ENCODE results near the gene CBR1.

Gene CBR1

GRCh38 chr21:36053715-36054062 is 16.1 kb upstream of the CBR1 start:
- H3K36me3 ChIP-seq (replicated peaks; ENCODE audit: insufficient read depth, low read length) = peaks cover 7% of the 10 kb centered on the region; the same call in 1 of the 2 replicates

GRCh38 chr21:36055551-36055950 is 14.3 kb upstream of the CBR1 start:
- H3K36me3 ChIP-seq (replicated peaks; ENCODE audit: insufficient read depth, low read length) = peaks cover 7% of the 10 kb centered on the region; the same call in 1 of the 2 replicates

More at GRCh38 chr21:36053715-36054062, 16.1 kb upstream of the CBR1 start:
- Histone ChIP-seq H4K20me1 (ENCODE audit: insufficient read depth, low read length) (no peaks in the 10 kb centered on the region), H3K4me2 (ENCODE audit: low read depth, low read length) (no peak overlapping the region), H3K9me2 (replicated peaks; ENCODE audit: insufficient read depth, low read length) (no peaks in the 10 kb centered on the region), H3K4me1 (ENCODE audit: low read length) (peaks cover 5% of the 10 kb centered on the region; the same call in 1 of the 2 replicates), H3K79me2 (ENCODE audit: low read length) (peaks cover 14% of the 10 kb centered on the region), H3K27me3 (replicated peaks; ENCODE audit: insufficient read depth, low read length) (no peaks in the 10 kb centered on the region), H3K9me3 (replicated peaks; ENCODE audit: insufficient read depth, low read length) (no peaks in the 10 kb centered on the region), H3F3A (ENCODE audit: insufficient read depth, low read length) (no peaks in the 10 kb centered on the region), H3K9ac (ENCODE audit: low read length) (no peak overlapping the region), H2AFZ (ENCODE audit: low read length) (no peak overlapping the region), H3K4me3 (ENCODE audit: low read length) (no peak overlapping the region), H3K27ac (ENCODE audit: low read length) (no peak overlapping the region)
- TF ChIP-seq CTCF (IDR thresholded peaks at IDR 0.05; ENCODE audit: low read length) (no peak), EZH2 (optimal IDR thresholded peaks at IDR 0.05; ENCODE audit: low read depth, low read length) (no peak), EZH2phosphoT487 (IDR thresholded peaks at IDR 0.05; ENCODE audit: low read length) (no peak)
- no peak for DNase-seq

GRCh38 chr21:36059823-36060158 is 10.0 kb upstream of the CBR1 start:
- no peaks in the 10 kb centered on the region for H4K20me1 ChIP-seq (ENCODE audit: insufficient read depth, low read length)
- H2AFZ ChIP-seq (ENCODE audit: low read length) = peak overlapping the region; percentile 81
- peaks cover 7% of the 10 kb centered on the region; the same call in 1 of the 2 replicates for H3K36me3 ChIP-seq (replicated peaks; ENCODE audit: insufficient read depth, low read length)
- no peaks in the 10 kb centered on the region for H3K27me3 ChIP-seq (replicated peaks; ENCODE audit: insufficient read depth, low read length)
- peak overlapping the region; percentile 77; the same call in 1 of the 2 replicates for H3K27ac ChIP-seq (ENCODE audit: low read length)
- no peaks in the 10 kb centered on the region for H3K9me3 ChIP-seq (replicated peaks; ENCODE audit: insufficient read depth, low read length)
- TF ChIP-seq EZH2phosphoT487 (IDR thresholded peaks at IDR 0.05; ENCODE audit: low read length) (no peak), EZH2 (optimal IDR thresholded peaks at IDR 0.05; ENCODE audit: low read depth, low read length) (no peak), CTCF (IDR thresholded peaks at IDR 0.05; ENCODE audit: low read length) (no peak)
- peaks cover 23% of the 10 kb centered on the region for H3K79me2 ChIP-seq (ENCODE audit: low read length)
- H3K9ac ChIP-seq (ENCODE audit: low read length) = peak overlapping the region; percentile 60
- H3K9me2 ChIP-seq (replicated peaks; ENCODE audit: insufficient read depth, low read length) = no peaks in the 10 kb centered on the region
- peaks cover 10% of the 10 kb centered on the region for H3F3A ChIP-seq (ENCODE audit: insufficient read depth, low read length)
- no peak for DNase-seq
- H3K4me3 ChIP-seq (ENCODE audit: low read length) = peak overlapping the region; percentile 78
- peak overlapping the region; percentile 72 for H3K4me2 ChIP-seq (ENCODE audit: low read depth, low read length)
- peaks cover 10% of the 10 kb centered on the region; the same call in 1 of the 2 replicates for H3K4me1 ChIP-seq (ENCODE audit: low read length)

More at GRCh38 chr21:36055551-36055950, 14.3 kb upstream of the CBR1 start:
- no peak for DNase-seq
- no peak overlapping the region for H3K27ac ChIP-seq (ENCODE audit: low read length)
- H3K9ac ChIP-seq (ENCODE audit: low read length) = no peak overlapping the region
- peaks cover 10% of the 10 kb centered on the region for H3F3A ChIP-seq (ENCODE audit: insufficient read depth, low read length)
- no peak overlapping the region for H3K4me3 ChIP-seq (ENCODE audit: low read length)
- H4K20me1 ChIP-seq (ENCODE audit: insufficient read depth, low read length) = no peaks in the 10 kb centered on the region
- no peaks in the 10 kb centered on the region for H3K9me3 ChIP-seq (replicated peaks; ENCODE audit: insufficient read depth, low read length)
- TF ChIP-seq EZH2 (optimal IDR thresholded peaks at IDR 0.05; ENCODE audit: low read depth, low read length) (no peak), CTCF (IDR thresholded peaks at IDR 0.05; ENCODE audit: low read length) (no peak), EZH2phosphoT487 (IDR thresholded peaks at IDR 0.05; ENCODE audit: low read length) (no peak)
- H3K79me2 ChIP-seq (ENCODE audit: low read length) = peaks cover 23% of the 10 kb centered on the region
- H3K9me2 ChIP-seq (replicated peaks; ENCODE audit: insufficient read depth, low read length) = no peaks in the 10 kb centered on the region
- no peak overlapping the region for H3K4me2 ChIP-seq (ENCODE audit: low read depth, low read length)
- no peaks in the 10 kb centered on the region for H3K27me3 ChIP-seq (replicated peaks; ENCODE audit: insufficient read depth, low read length)
- no peak overlapping the region for H2AFZ ChIP-seq (ENCODE audit: low read length)
- peaks cover 5% of the 10 kb centered on the region; the same call in 1 of the 2 replicates for H3K4me1 ChIP-seq (ENCODE audit: low read length)

Data from MM.1S (cell line).